Effector CD4-positive, alpha-beta T cell (primary cell): ENCODE data around the gene CYB561.

Source experiments
- DNase-seq: peaks from one replicate; pipeline ENCODE4 v3.0.0-alpha.2; 2020

CYB561 gene

GRCh38 chr17:63405741-63406261, 40.3 kb downstream of the CYB561 start:
- no peak for DNase-seq

GRCh38 chr17:63405020-63405419, 41.1 kb downstream of the CYB561 start:
- DNase-seq = no peak

GRCh38 chr17:63402431-63403212, 43.5 kb downstream of the CYB561 start:
- DNase-seq = no peak

- DNase-seq = no peak
These were observed 46.2 kb downstream of the CYB561 start for GRCh38 chr17:63399856-63400255.

GRCh38 chr17:63399316-63399715, 46.8 kb downstream of the CYB561 start:
- DNase-seq = no peak

GRCh38 chr17:63398680-63399079, 47.4 kb downstream of the CYB561 start:
- DNase-seq = no peak

- DNase-seq = no peak
These were observed 50.9 kb downstream of the CYB561 start for GRCh38 chr17:63395075-63395805.

- no peak for DNase-seq
These were observed 56.0 kb downstream of the CYB561 start for GRCh38 chr17:63390090-63390489.

GRCh38 chr17:63387656-63388340, 58.3 kb downstream of the CYB561 start:
- DNase-seq = no peak

GRCh38 chr17:63382826-63383225, 63.3 kb downstream of the CYB561 start:
- DNase-seq = no peak
